ENCODE data around the gene TSHZ2.

- TF ChIP-seq CTCF (IDR thresholded peaks at IDR 0.05; ENCODE audit: insufficient read depth, low read depth, low read length) = no peak
- TF ChIP-seq EZH2 (IDR thresholded peaks at IDR 0.05; ENCODE audit: insufficient read depth, low read length) = no peak
Measured at GRCh38 chr20:52991830-52992229, 19.7 kb downstream of the TSHZ2 start.

Measured in astrocyte (in vitro differentiated cells and primary cell).